SK-N-SH (cell line): ENCODE data around the gene HSFX2. TPM values are rescaled to one million over a fixed set of nuclear protein-coding genes. Genes with fewer than 3 reads are reported as not detected.

Experiments used
- CTCF ChIA-PET: fragments of 300-600, 350-600 bp; formaldehyde crosslinking; extraction: SDS; loops from one replicate; lab custom pipeline; 2021; lab: Yijun Ruan, JAX
- POLR2A ChIA-PET: fragments of 350-600 bp; sonication (Branson Sonifier 250); formaldehyde crosslinking; extraction: SDS; loops from one replicate; lab custom pipeline; 2020; ENCODE audit warnings: antibody characterized with exemption, inconsistent platforms; lab: Yijun Ruan, JAX
- DNase-seq: peaks from one replicate; pipeline ENCODE4 v3.0.0; 2012
- H2AFZ ChIP-seq: fragments of 200-600 bp; sonication (generic); 2 replicates; pipeline ENCODE4 v1.8.1; 2016; ENCODE audit warnings: antibody characterized with exemption, mild to moderate bottlenecking, low read depth
- H3F3A ChIP-seq: fragments of 200-600 bp; sonication (generic); replicated peaks from 2 replicates; pipeline ENCODE3; 2016; ENCODE audit warnings: antibody characterized with exemption, mild to moderate bottlenecking; ENCODE audit not compliant: insufficient read depth
- H3K27ac ChIP-seq, 2 experiments: fragments of 200-500 bp in 1 of 2; fragments of 200-600 bp in 1 of 2; sonication (Bioruptor generic) in 1 of 2; sonication (generic), shearing (Covaris generic) in 1 of 2; 2 replicates each; pipeline versions ENCODE4 v1.5.1 to v1.6.1; 2014 to 2016; ENCODE audit warnings: low read depth in 2 of 2, inconsistent platforms in 1 of 2, low read length in 1 of 2, mild to moderate bottlenecking in 1 of 2, mixed read lengths in 1 of 2
- H3K27me3 ChIP-seq: fragments of 200-600 bp; sonication (generic), shearing (Covaris generic); 2 replicates; pipeline ENCODE4 v1.6.1; 2016; ENCODE audit warnings: mixed run types; ENCODE audit not compliant: insufficient read depth
- H3K36me3 ChIP-seq, 2 experiments: fragments of 200-500 bp in 1 of 2; fragments of 200-600 bp in 1 of 2; sonication (Bioruptor generic) in 1 of 2; sonication (generic) in 1 of 2; replicated peaks in 1 of 2; 2 replicates each; pipeline versions ENCODE3 to v1.5.1; 2014 to 2016; ENCODE audit warnings: low read length in 1 of 2, mild to moderate bottlenecking in 1 of 2; ENCODE audit not compliant: insufficient read depth in 2 of 2, control insufficient read depth in 1 of 2
- H3K4me1 ChIP-seq, 2 experiments: fragments of 200-500 bp in 1 of 2; fragments of 200-600 bp in 1 of 2; sonication (Bioruptor generic) in 1 of 2; sonication (generic), shearing (Covaris generic) in 1 of 2; 2 replicates each; pipeline versions ENCODE4 v1.5.1 to v1.6.1; 2014 to 2016; ENCODE audit warnings: low read depth in 1 of 2, low read length in 1 of 2, mixed run types in 1 of 2; ENCODE audit not compliant: insufficient read depth in 2 of 2, control insufficient read depth in 1 of 2
- H3K4me2 ChIP-seq: fragments of 200-600 bp; sonication (generic), shearing (Covaris generic); 2 replicates; pipeline ENCODE4 v1.6.1; 2017; ENCODE audit warnings: mixed run types
- H3K4me3 ChIP-seq, 2 experiments: fragments of 200-500 bp in 1 of 2; fragments of 200-600 bp in 1 of 2; sonication (Bioruptor generic) in 1 of 2; sonication (generic), shearing (Covaris generic) in 1 of 2; 2 replicates each; pipeline versions ENCODE4 v1.5.1 to v1.8.1; 2014 to 2016; ENCODE audit warnings: low read depth in 2 of 2, inconsistent platforms in 1 of 2, low read length in 1 of 2, mild to moderate bottlenecking in 1 of 2, mixed read lengths in 1 of 2, moderate library complexity in 1 of 2
- H3K79me2 ChIP-seq: fragments of 200-600 bp; sonication (generic); 2 replicates; pipeline ENCODE4 v1.8.1; 2017; ENCODE audit warnings: mild to moderate bottlenecking; ENCODE audit not compliant: insufficient read depth
- H3K9ac ChIP-seq: fragments of 200-600 bp; sonication (generic); 2 replicates; pipeline ENCODE4 v1.6.1; 2017; ENCODE audit warnings: mixed run types
- H3K9me2 ChIP-seq: fragments of 200-600 bp; sonication (generic); 2 replicates; pipeline ENCODE4 v1.6.1; 2017; ENCODE audit warnings: mixed run types
- H3K9me3 ChIP-seq: fragments of 200-600 bp; sonication (generic); 2 replicates; pipeline ENCODE4 v1.6.1; 2017; ENCODE audit warnings: mixed run types, mild to moderate bottlenecking, moderate library complexity
- H4K20me1 ChIP-seq: fragments of 200-600 bp; sonication (generic); 2 replicates; pipeline ENCODE4 v1.6.1; 2017; ENCODE audit warnings: mild to moderate bottlenecking, mixed run types; ENCODE audit not compliant: insufficient read depth
- CHD2 ChIP-seq: fragments of 150-350 bp; IDR thresholded peaks from 2 replicates; pipeline ENCODE4 v1.6.1; 2018; ENCODE audit warnings: low read length; ENCODE audit not compliant: partially characterized antibody
- CTCF ChIP-seq: fragments of 200-600 bp; sonication (generic); IDR thresholded peaks from 2 replicates; pipeline ENCODE4 v1.6.1; 2017; ENCODE audit warnings: antibody characterized with exemption, mild to moderate bottlenecking, moderate library complexity
- EP300 ChIP-seq, 2 experiments: IDR thresholded peaks; 2 replicates each; pipeline versions ENCODE4 v1.4.0 to v1.6.1; 2012; ENCODE audit warnings: borderline replicate concordance in 1 of 2, low read depth in 1 of 2, low read length in 1 of 2
- FOSL2 ChIP-seq: IDR thresholded peaks from 2 replicates; pipeline ENCODE4 v1.4.0; 2012; ENCODE audit warnings: low read depth, mild to moderate bottlenecking, moderate library complexity, borderline replicate concordance
- FOXM1 ChIP-seq: IDR thresholded peaks from 2 replicates; pipeline ENCODE4 v1.4.0; 2012; ENCODE audit warnings: low read depth, mild to moderate bottlenecking
- GABPA ChIP-seq: IDR thresholded peaks from 2 replicates; pipeline ENCODE4 v1.4.0; 2012; ENCODE audit warnings: low read depth, mild to moderate bottlenecking
- MEF2A ChIP-seq: IDR thresholded peaks from 2 replicates; pipeline ENCODE4 v1.4.0; 2012; ENCODE audit warnings: low read depth, borderline replicate concordance
- MXI1 ChIP-seq: IDR thresholded peaks from 2 replicates; pipeline ENCODE4 v1.6.1; 2012; ENCODE audit warnings: mild to moderate bottlenecking, low read depth, low read length, improper control_type of control experiment
- NFIC ChIP-seq: IDR thresholded peaks from 2 replicates; pipeline ENCODE4 v1.4.0; 2012; ENCODE audit warnings: borderline replicate concordance
- RCOR1 ChIP-seq: fragments of 150-350 bp; IDR thresholded peaks from 2 replicates; pipeline ENCODE4 v1.6.1; 2017; ENCODE audit warnings: antibody characterized with exemption, low read length
- RFX5 ChIP-seq: IDR thresholded peaks from 2 replicates; pipeline ENCODE4 v1.6.1; 2012; ENCODE audit warnings: mild to moderate bottlenecking, improper control_type of control experiment, low read length
- SIN3A ChIP-seq: IDR thresholded peaks from 2 replicates; pipeline ENCODE4 v1.6.1; 2012; ENCODE audit warnings: low read depth, mild to moderate bottlenecking, low read length, moderate library complexity, borderline replicate concordance
- TEAD4 ChIP-seq: IDR thresholded peaks from 2 replicates; pipeline ENCODE4 v1.4.0; 2012; ENCODE audit warnings: mild to moderate bottlenecking, borderline replicate concordance; ENCODE audit not compliant: insufficient read depth
- YY1 ChIP-seq: IDR thresholded peaks from 2 replicates; pipeline ENCODE4 v1.4.0; 2012; ENCODE audit warnings: low read depth, mild to moderate bottlenecking
- WGBS: methylation state at CpG from one replicate; pipeline ENCODE4 v1.1.6; 2017; ENCODE audit warnings: low lambda C conversion rate; 5-methylcytosine and 5-hydroxymethylcytosine counted together
- polyA plus RNA-seq, 3 experiments: library from polyadenylated mRNA; depleted of rRNA; stranded (reverse); fragments of >200 nt; gene quantifications; 2 replicates each; pipeline ENCODE4 v1.2.3, GENCODE V29; 2012
- TF ChIP-seq, protein P1 (sequence below): IDR thresholded peaks from 2 replicates; pipeline ENCODE4 v1.4.0; 2012; ENCODE audit warnings: low read depth, borderline replicate concordance
- TF ChIP-seq, protein P2 (sequence below): fragments of 150-350 bp; IDR thresholded peaks from 2 replicates; pipeline ENCODE4 v1.6.1; 2017; ENCODE audit warnings: antibody characterized with exemption, low read length, low read depth, borderline replicate concordance

The HSFX2 gene
- polyA plus RNA-seq, 1 of the 3 experiments (the other 2 are of a cell fraction), result 0.07 TPM

DNA sequence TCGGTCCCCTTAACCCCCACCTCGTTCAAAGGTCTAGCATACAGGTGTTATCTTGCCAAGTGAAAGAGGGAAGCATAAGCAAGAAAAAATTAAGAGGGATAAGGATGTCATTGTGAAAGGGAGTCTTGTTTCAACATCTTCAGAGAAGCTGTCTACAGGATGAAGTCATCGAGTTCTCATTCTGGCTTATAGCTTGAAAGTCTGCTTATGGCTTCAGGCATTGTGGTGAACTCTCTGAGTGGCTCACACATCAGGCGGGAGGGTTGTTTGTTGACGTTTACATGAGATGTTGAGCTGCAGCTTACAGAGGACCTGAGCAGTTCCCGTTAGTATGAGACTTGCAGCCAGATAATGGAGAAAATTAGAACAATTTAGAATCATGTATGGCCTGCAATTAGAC, 24.4 kb downstream of the HSFX2 start:
- POLR2A ChIA-PET, result no interaction called here
- H3K27ac ChIP-seq, result no peak overlapping the region

DNA sequence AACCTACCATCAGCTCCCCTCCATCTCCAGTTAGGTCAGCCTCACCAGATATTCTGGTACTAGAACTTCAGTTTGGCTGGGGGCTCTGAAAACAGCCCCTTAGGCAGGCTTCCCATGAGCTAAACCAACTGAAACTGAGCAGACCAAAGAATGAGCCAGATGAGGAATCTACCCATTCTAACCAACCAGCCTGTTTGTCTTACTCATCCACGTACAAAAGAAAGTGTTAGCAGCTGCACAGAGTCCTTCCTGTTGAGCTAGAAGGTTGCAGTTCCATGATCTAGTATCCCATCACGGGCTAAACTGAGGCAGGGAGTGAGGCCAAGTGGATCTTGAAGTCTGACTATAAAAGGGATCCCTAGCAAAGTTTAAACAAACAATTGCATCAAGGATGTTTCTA, 25.3 kb downstream of the HSFX2 start:
- H2AFZ ChIP-seq, result no peak overlapping the region
- H3K36me3 ChIP-seq, result no peaks in the 10 kb centered on the region
- H3K4me2 ChIP-seq, result no peak overlapping the region
- H3K27ac ChIP-seq, result no peak overlapping the region
- no peaks in the 10 kb centered on the region for H3K9me2 ChIP-seq
- no peaks in the 10 kb centered on the region for H3K4me1 ChIP-seq
- no peaks in the 10 kb centered on the region for H4K20me1 ChIP-seq
- H3K79me2 ChIP-seq, result no peaks in the 10 kb centered on the region
- no peaks in the 10 kb centered on the region for H3F3A ChIP-seq
- peaks cover 8% of the 10 kb centered on the region; the same call in 1 of the 2 replicates for H3K27me3 ChIP-seq
- no peak for DNase-seq
- POLR2A ChIA-PET, result no interaction called here
- H3K4me3 ChIP-seq, result no peak overlapping the region
- H3K9me3 ChIP-seq, result no peaks in the 10 kb centered on the region
- no peak overlapping the region for H3K9ac ChIP-seq
- TF ChIP-seq TEAD4 (no peak), CHD2 (no peak), SIN3A (no peak), RCOR1 (no peak), CTCF (no peak), NFIC (no peak)
- TF ChIP-seq, protein P1, sequence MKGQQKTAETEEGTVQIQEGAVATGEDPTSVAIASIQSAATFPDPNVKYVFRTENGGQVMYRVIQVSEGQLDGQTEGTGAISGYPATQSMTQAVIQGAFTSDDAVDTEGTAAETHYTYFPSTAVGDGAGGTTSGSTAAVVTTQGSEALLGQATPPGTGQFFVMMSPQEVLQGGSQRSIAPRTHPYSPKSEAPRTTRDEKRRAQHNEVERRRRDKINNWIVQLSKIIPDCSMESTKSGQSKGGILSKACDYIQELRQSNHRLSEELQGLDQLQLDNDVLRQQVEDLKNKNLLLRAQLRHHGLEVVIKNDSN, result no peak
- WGBS, result 0% methylated on average over 2 of the region's 2 CpGs
- CTCF ChIA-PET, result no interaction called here

More for the DNA sequence above, 24.4 kb downstream of the HSFX2 start:
- no peaks in the 10 kb centered on the region for H4K20me1 ChIP-seq
- no peak overlapping the region for H3K4me2 ChIP-seq
- no peak for DNase-seq
- H2AFZ ChIP-seq, result no peak overlapping the region
- no peak for TF ChIP-seq FOSL2
- TF ChIP-seq, protein P2, sequence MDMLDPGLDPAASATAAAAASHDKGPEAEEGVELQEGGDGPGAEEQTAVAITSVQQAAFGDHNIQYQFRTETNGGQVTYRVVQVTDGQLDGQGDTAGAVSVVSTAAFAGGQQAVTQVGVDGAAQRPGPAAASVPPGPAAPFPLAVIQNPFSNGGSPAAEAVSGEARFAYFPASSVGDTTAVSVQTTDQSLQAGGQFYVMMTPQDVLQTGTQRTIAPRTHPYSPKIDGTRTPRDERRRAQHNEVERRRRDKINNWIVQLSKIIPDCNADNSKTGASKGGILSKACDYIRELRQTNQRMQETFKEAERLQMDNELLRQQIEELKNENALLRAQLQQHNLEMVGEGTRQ, result no peak
- TF ChIP-seq YY1, result no peak
- TF ChIP-seq MEF2A, result no peak
- TF ChIP-seq GABPA, result no peak
- no peak for TF ChIP-seq FOXM1
- TF ChIP-seq, protein P1, result no peak
- TF ChIP-seq EP300 (IDR thresholded peaks at IDR 0.05; ENCODE audit: borderline replicate concordance in 1 of 2, low read depth in 1 of 2, low read length in 1 of 2), result no peak
- no peak for TF ChIP-seq RFX5
- no peak for TF ChIP-seq MXI1
- TF ChIP-seq, all 33 proteins: peak for 0
- no peaks in the 10 kb centered on the region for H3F3A ChIP-seq
- WGBS, result 7% methylated on average over 6 of the region's 6 CpGs
- H3K9me2 ChIP-seq, result no peaks in the 10 kb centered on the region
- no peak overlapping the region for H3K4me3 ChIP-seq
- no peaks in the 10 kb centered on the region for H3K9me3 ChIP-seq
- peaks cover 8% of the 10 kb centered on the region; the same call in 1 of the 2 replicates for H3K27me3 ChIP-seq
- H3K79me2 ChIP-seq, result no peaks in the 10 kb centered on the region
- no peaks in the 10 kb centered on the region for H3K4me1 ChIP-seq
- H3K9ac ChIP-seq, result no peak overlapping the region
- H3K36me3 ChIP-seq, result no peaks in the 10 kb centered on the region
- CTCF ChIA-PET, result no interaction called here
